K562 (cell line): Measurements from ENCODE around the gene BIRC5. TPM values are rescaled to one million over a fixed set of nuclear protein-coding genes. Genes with fewer than 3 reads are reported as not detected.

Source experiments
- ATF7 ChIP-seq: fragments of 450-650 bp; IDR thresholded peaks from 2 replicates; pipeline ENCODE4 v1.7.1; 2014; ENCODE audit warnings: mild to moderate bottlenecking, moderate library complexity
- CREB3L1 ChIP-seq: fragments of 450-650 bp; IDR thresholded peaks from 2 replicates; pipeline ENCODE4 v1.6.1; 2014; ENCODE audit warnings: low read depth, mild to moderate bottlenecking, moderate library complexity, borderline replicate concordance
- CREBBP ChIP-seq: IDR thresholded peaks from one replicate; pipeline ENCODE4 v1.6.1; 2012; ENCODE audit warnings: low read depth, mild to moderate bottlenecking, control low read depth, inconsistent platforms, low read length
- CUX1 ChIP-seq: fragments of 200-800 bp; sonication (Bioruptor generic); IDR thresholded peaks from 2 replicates; pipeline ENCODE4 v1.6.1; 2016; ENCODE audit warnings: missing genetic modification characterization, missing compliant biosample characterization
- EP300 ChIP-seq: IDR thresholded peaks from 2 replicates; pipeline ENCODE4 v1.6.1; 2012; ENCODE audit warnings: low read length, improper control_type of control experiment
- KDM1A ChIP-seq, 2 experiments: fragments of 450-650 bp; IDR thresholded peaks; 2 replicates each; pipeline ENCODE4 v1.6.1; 2016; ENCODE audit warnings: mild to moderate bottlenecking in 2 of 2
- NCOA1 ChIP-seq: fragments of 450-650 bp; IDR thresholded peaks from 2 replicates; pipeline ENCODE4 v1.6.1; 2016; ENCODE audit warnings: low read depth
- PCBP2 ChIP-seq: fragments of 200-400 bp; formaldehyde crosslinking; IDR thresholded peaks from 2 replicates; pipeline ENCODE4 v1.6.1; 2018; ENCODE audit warnings: low read length, low read depth, mild to moderate bottlenecking, moderate library complexity; ENCODE audit not compliant: poor library complexity, severe bottlenecking
- RBFOX2 ChIP-seq: fragments of 200-400 bp; formaldehyde crosslinking; IDR thresholded peaks from 2 replicates; pipeline ENCODE4 v1.6.1; 2017; ENCODE audit warnings: low read depth, mild to moderate bottlenecking, low read length, moderate library complexity
- SMAD1 ChIP-seq: fragments of 150-350 bp; IDR thresholded peaks from 2 replicates; pipeline ENCODE4 v1.6.1; 2014; ENCODE audit warnings: low read length, low read depth; ENCODE audit not compliant: partially characterized antibody
- SPI1 ChIP-seq: IDR thresholded peaks from 2 replicates; pipeline ENCODE4 v1.6.1; 2011; ENCODE audit warnings: low read depth, low read length, control low read depth, borderline replicate concordance
- SREBF2 ChIP-seq: sonication (generic); formaldehyde crosslinking; IDR thresholded peaks from 2 replicates; pipeline ENCODE4 v1.4.0; 2020; ENCODE audit warnings: mild to moderate bottlenecking, missing genetic modification reagents
- ZFP91 ChIP-seq: sonication (generic); formaldehyde crosslinking; IDR thresholded peaks from 2 replicates; pipeline ENCODE4 v1.8.0; 2022; ENCODE audit warnings: mild to moderate bottlenecking, missing genetic modification reagents
- ZFX ChIP-seq: sonication (generic); formaldehyde crosslinking; IDR thresholded peaks from 2 replicates; pipeline ENCODE4 v1.8.0; 2022; ENCODE audit warnings: mild to moderate bottlenecking, missing genetic modification reagents, moderate library complexity
- ZNF121 ChIP-seq: sonication (generic); formaldehyde crosslinking; conservative IDR thresholded peaks from 2 replicates; pipeline ENCODE4 v1.8.0; 2022; ENCODE audit warnings: missing genetic modification reagents
- ZNF134 ChIP-seq: fragments of 250-450 bp; sonication (Bioruptor Pico); conservative IDR thresholded peaks from 2 replicates; pipeline ENCODE4 v1.4.0; 2020
- ZNF212 ChIP-seq: fragments of 450-650 bp; formaldehyde crosslinking; IDR thresholded peaks from 2 replicates; pipeline ENCODE4 v1.4.0; 2020; ENCODE audit warnings: mild to moderate bottlenecking
- ZNF644 ChIP-seq: fragments of 200-800 bp; sonication (Bioruptor generic); IDR thresholded peaks from 2 replicates; pipeline ENCODE4 v1.6.1; 2016; ENCODE audit warnings: low read depth, missing genetic modification characterization, missing compliant biosample characterization
- ZNF655 ChIP-seq: fragments of 250-450 bp; sonication (Bioruptor Pico); IDR thresholded peaks from 2 replicates; pipeline ENCODE4 v1.5.0; 2021
- ZNF717 ChIP-seq: fragments of 250-450 bp; sonication (Bioruptor Pico); IDR thresholded peaks from 2 replicates; pipeline ENCODE4 v1.5.0; 2021
- polyA plus RNA-seq, 8 experiments: library from polyadenylated mRNA; depleted of rRNA in 4 of 8; stranded (reverse) in 5 of 8; unstranded in 3 of 8; fragments of >200 nt; fragmentation: Nextera tagmentation in 2 of 8; fragmentation: Illumina TruSeq in 1 of 8; extraction: Ambion mirVana in 2 of 8; extraction: Trizol in 1 of 8; gene quantifications; 2 replicates each; pipeline versions ENCODE4 v1.2.1 to v1.2.3, GENCODE V29; 2011 to 2014; ENCODE audit warnings: inconsistent platforms in 1 of 8, missing spikeins in 1 of 8
- total RNA-seq, 7 experiments: library from RNA; depleted of rRNA in 6 of 7; stranded (reverse); fragments of >200 nt in 6 of 7; fragmentation: Illumina TruSeq in 2 of 7; extraction: Trizol in 2 of 7; gene quantifications; 2 replicates each; pipeline versions ENCODE4 v1.2.1 to v1.2.3, GENCODE V29; 2011 to 2021; ENCODE audit warnings: low replicate concordance in 1 of 7

Gene BIRC5
- total and polyA plus RNA-seq, 9 of the 15 experiments (the other 6 are each of a cell fraction or from before 2014, with no cell fraction given) = 64.4 to 140 (median 101) TPM

- TF ChIP-seq SREBF2 (CRISPR knock-in tag) = no peak
- peak; percentile 21; the same call in 1 of the 2 replicates for TF ChIP-seq SPI1
- TF ChIP-seq CREBBP = no peak
- TF ChIP-seq ZNF655 = no peak
- no peak for TF ChIP-seq ZNF717 (CRISPR knock-in tag)
- no peak for TF ChIP-seq CREB3L1
- no peak for TF ChIP-seq ATF7
- no peak for TF ChIP-seq RBFOX2
- no peak for TF ChIP-seq CUX1 (CRISPR knock-in tag)
- TF ChIP-seq ZNF121 (CRISPR knock-in tag) = peak; percentile 82
- TF ChIP-seq ZNF212 (CRISPR knock-in tag) = no peak
- peak in 1 of 2 experiments; percentile 16; a peak in 1 of 4 replicates for TF ChIP-seq KDM1A (IDR thresholded peaks at IDR 0.05)
- TF ChIP-seq PCBP2 = no peak
- no peak for TF ChIP-seq ZFX (CRISPR knock-in tag)
- no peak for TF ChIP-seq SMAD1
- TF ChIP-seq ZNF134 (CRISPR knock-in tag) = no peak
- TF ChIP-seq NCOA1 = no peak
- no peak for TF ChIP-seq EP300
- no peak for TF ChIP-seq ZNF644
- no peak for TF ChIP-seq ZFP91 (CRISPR knock-in tag)
Measured at GRCh38 chr17:78185981-78186691, 27.9 kb upstream of the BIRC5 start (continued).
